Rectal smooth muscle tissue (tissue), 1 donor: Measurements from ENCODE around the gene ZC3H6.
"Not testable (repeated sequence)": the region's sequence is repeated elsewhere in the genome, so short reads cannot be mapped to it uniquely, and the experiment has no call there.

Experiments used
- H3K27ac ChIP-seq: one replicate; pipeline ENCODE4 v1.7.0; 2013; ENCODE audit warnings: low read depth, low read length, inconsistent platforms
- H3K27me3 ChIP-seq: one replicate; pipeline ENCODE4 v1.7.0; 2013; ENCODE audit warnings: low read length; ENCODE audit not compliant: control insufficient read depth, insufficient read depth
- H3K36me3 ChIP-seq: one replicate; pipeline ENCODE4 v1.7.0; 2013; ENCODE audit warnings: low read length; ENCODE audit not compliant: control insufficient read depth, insufficient read depth
- H3K4me1 ChIP-seq: one replicate; pipeline ENCODE4 v1.7.0; 2013; ENCODE audit warnings: low read length; ENCODE audit not compliant: control insufficient read depth, insufficient read depth
- H3K4me3 ChIP-seq: one replicate; pipeline ENCODE4 v1.7.0; 2013; ENCODE audit warnings: low read length
- H3K9ac ChIP-seq: one replicate; pipeline ENCODE4 v1.7.0; 2013; ENCODE audit warnings: low read length

The ZC3H6 gene

GRCh38 chr2:112283535-112283934 lies 8.1 kb downstream of the ZC3H6 start:
- H3K9ac ChIP-seq, H3K4me3 ChIP-seq, H3K27ac ChIP-seq, H3K36me3 ChIP-seq, H3K27me3 ChIP-seq, H3K4me1 ChIP-seq: not testable (repeated sequence)

- Histone ChIP-seq H3K9ac (no peak overlapping the region), H3K36me3 (no peaks in the 10 kb centered on the region), H3K4me1 (no peaks in the 10 kb centered on the region), H3K27me3 (no peaks in the 10 kb centered on the region), H3K27ac (no peak overlapping the region), H3K4me3 (no peak overlapping the region)
Observed at GRCh38 chr2:112290088-112290487, 14.7 kb downstream of the ZC3H6 start.

- Histone ChIP-seq H3K36me3 (no peaks in the 10 kb centered on the region), H3K4me3 (no peak overlapping the region), H3K4me1 (no peaks in the 10 kb centered on the region), H3K9ac (no peak overlapping the region), H3K27ac (no peak overlapping the region), H3K27me3 (no peaks in the 10 kb centered on the region)
Observed at GRCh38 chr2:112290648-112291047, 15.3 kb downstream of the ZC3H6 start.

- Histone ChIP-seq H3K27me3 (no peaks in the 10 kb centered on the region), H3K4me3 (no peak overlapping the region), H3K9ac (no peak overlapping the region), H3K27ac (no peak overlapping the region), H3K36me3 (no peaks in the 10 kb centered on the region), H3K4me1 (no peaks in the 10 kb centered on the region)
Observed at GRCh38 chr2:112293636-112294401, 18.4 kb downstream of the ZC3H6 start.

GRCh38 chr2:112295407-112296078 lies 20.1 kb downstream of the ZC3H6 start:
- no peaks in the 10 kb centered on the region for H3K36me3 ChIP-seq
- no peak overlapping the region for H3K9ac ChIP-seq
- H3K27me3 ChIP-seq: no peaks in the 10 kb centered on the region
- no peaks in the 10 kb centered on the region for H3K4me1 ChIP-seq
- H3K27ac ChIP-seq: no peak overlapping the region
- H3K4me3 ChIP-seq: no peak overlapping the region

- H3K27ac ChIP-seq: no peak overlapping the region
- H3K4me3 ChIP-seq: no peak overlapping the region
- no peaks in the 10 kb centered on the region for H3K4me1 ChIP-seq
- no peak overlapping the region for H3K9ac ChIP-seq
- no peaks in the 10 kb centered on the region for H3K36me3 ChIP-seq
- H3K27me3 ChIP-seq: no peaks in the 10 kb centered on the region
Observed at GRCh38 chr2:112296407-112296806, 21.0 kb downstream of the ZC3H6 start.

GRCh38 chr2:112301171-112301584 lies 25.8 kb downstream of the ZC3H6 start:
- no peaks in the 10 kb centered on the region for H3K27me3 ChIP-seq
- H3K4me3 ChIP-seq: no peak overlapping the region
- no peak overlapping the region for H3K9ac ChIP-seq
- H3K27ac ChIP-seq: no peak overlapping the region
- no peaks in the 10 kb centered on the region for H3K4me1 ChIP-seq
- H3K36me3 ChIP-seq: peaks cover 2% of the 10 kb centered on the region

GRCh38 chr2:112301973-112302372 lies 26.6 kb downstream of the ZC3H6 start:
- Histone ChIP-seq H3K27me3 (no peaks in the 10 kb centered on the region), H3K36me3 (peaks cover 2% of the 10 kb centered on the region), H3K9ac (no peak overlapping the region), H3K27ac (no peak overlapping the region), H3K4me3 (no peak overlapping the region), H3K4me1 (no peaks in the 10 kb centered on the region)

GRCh38 chr2:112304298-112304941 lies 29.0 kb downstream of the ZC3H6 start:
- H3K9ac ChIP-seq: no peak overlapping the region
- no peak overlapping the region for H3K4me3 ChIP-seq
- H3K27ac ChIP-seq: no peak overlapping the region
- H3K36me3 ChIP-seq: peaks cover 2% of the 10 kb centered on the region
- no peaks in the 10 kb centered on the region for H3K27me3 ChIP-seq
- no peaks in the 10 kb centered on the region for H3K4me1 ChIP-seq

- peaks cover 2% of the 10 kb centered on the region for H3K36me3 ChIP-seq
- H3K4me3 ChIP-seq: no peak overlapping the region
- H3K4me1 ChIP-seq: no peaks in the 10 kb centered on the region
- H3K27ac ChIP-seq: no peak overlapping the region
- no peak overlapping the region for H3K9ac ChIP-seq
- no peaks in the 10 kb centered on the region for H3K27me3 ChIP-seq
Observed at GRCh38 chr2:112305132-112305531, 29.7 kb downstream of the ZC3H6 start.

GRCh38 chr2:112310906-112311305 lies 35.5 kb downstream of the ZC3H6 start:
- Histone ChIP-seq H3K36me3 (no peaks in the 10 kb centered on the region), H3K4me1 (no peaks in the 10 kb centered on the region), H3K4me3 (no peak overlapping the region), H3K27ac (no peak overlapping the region), H3K27me3 (no peaks in the 10 kb centered on the region), H3K9ac (no peak overlapping the region)

GRCh38 chr2:112311932-112312331 lies 36.5 kb downstream of the ZC3H6 start:
- Histone ChIP-seq H3K27me3 (no peaks in the 10 kb centered on the region), H3K36me3 (no peaks in the 10 kb centered on the region), H3K27ac (no peak overlapping the region), H3K4me3 (no peak overlapping the region), H3K9ac (no peak overlapping the region), H3K4me1 (no peaks in the 10 kb centered on the region)
